ENCODE data around the gene CAPRIN1. TPM values are rescaled to one million over a fixed set of nuclear protein-coding genes. Genes with fewer than 3 reads are reported as not detected.
A peak's percentile ranks its signal among the peaks of the same experiment; 100 is the strongest.

The CAPRIN1 gene
- total and polyA plus RNA-seq, 10 of the 15 experiments (the other 5 are each of a cell fraction or from before 2014, with no cell fraction given), result 50.4 to 228 (median 191) TPM

DNA sequence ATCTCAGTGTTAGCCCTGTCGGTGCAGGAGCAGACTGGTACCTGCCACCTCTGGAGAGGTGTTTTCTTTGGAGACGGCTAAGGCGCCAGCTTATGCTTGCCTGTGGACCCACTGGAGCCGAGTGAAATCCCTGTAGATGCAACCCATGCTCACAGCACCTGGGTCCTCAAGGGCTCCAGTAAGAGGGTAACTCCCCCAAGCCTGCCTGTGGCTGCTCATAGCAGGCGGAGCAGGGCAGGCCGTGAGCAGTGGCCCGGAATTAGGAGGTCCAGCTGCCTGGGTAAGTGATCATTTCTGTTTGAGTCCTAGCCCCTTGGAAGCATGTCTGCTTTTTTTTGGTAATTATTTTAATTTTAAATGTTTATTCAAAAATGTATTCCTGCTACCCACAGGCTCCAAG is 97.7 kb downstream of the CAPRIN1 start (continued):
- TF ChIP-seq FOXM1 (IDR thresholded peaks at IDR 0.05; ENCODE audit: low read depth, low read length), result no peak
- TF ChIP-seq HDGF (IDR thresholded peaks at IDR 0.05), result no peak
- no peak for TF ChIP-seq TCF3 (IDR thresholded peaks at IDR 0.05; ENCODE audit: borderline replicate concordance, insufficient read depth, low read depth, low read length)
- no peak for TF ChIP-seq SP1 (IDR thresholded peaks at IDR 0.05; ENCODE audit: low read depth, low read length)

DNA sequence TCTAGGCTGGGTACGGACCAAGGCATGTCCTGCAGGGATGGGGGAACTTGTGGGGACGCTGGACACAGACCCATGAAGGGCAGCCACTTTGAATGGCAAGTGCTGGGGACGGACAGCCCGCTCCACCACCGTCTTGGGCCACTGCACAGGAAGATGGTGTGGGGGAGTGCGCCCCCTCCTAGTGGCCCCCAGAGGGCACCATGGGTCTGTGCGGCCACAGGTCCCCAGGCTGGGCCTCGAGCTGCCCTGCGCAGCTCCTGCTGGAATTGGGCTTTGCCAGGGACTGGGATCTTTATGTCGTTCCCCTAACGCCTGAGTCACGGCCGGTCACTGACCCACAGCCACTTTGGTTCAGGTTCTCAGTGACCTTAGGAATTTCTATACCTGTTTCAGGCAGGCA is 98.3 kb downstream of the CAPRIN1 start:
- no TSS peak for BruUV-seq (replicated peaks)
- H3K4me1 ChIP-seq (ENCODE audit: control insufficient read depth, insufficient read depth, low read length), result peaks cover 42% of the 10 kb centered on the region
- no peaks in the 10 kb centered on the region for H3K9me3 ChIP-seq (replicated peaks; ENCODE audit: control insufficient read depth, insufficient read depth, low read length)
- ChIA-PET POLR2A (no interaction called here), SMC1A (ENCODE audit: uncharacterized antibody, unreplicated experiment) (no interaction called here), RAD21 (ENCODE audit: unreplicated experiment) (interaction anchor here (1.2 kb wide), 1 partner anchor 208 kb away, joined by 3 read pairs; the partner anchor contains the start of gene ABTB2), CTCF (interaction anchor here (1.2 to 1.6 kb wide), 2 partner anchors 8 to 20 kb away, joined by 4 to 5 read pairs; no protein-coding TSS in a partner anchor)
- H3K79me2 ChIP-seq (ENCODE audit: control insufficient read depth, insufficient read depth, low read length), result no peaks in the 10 kb centered on the region; the same call in 1 of the 2 replicates
- H3K36me3 ChIP-seq (ENCODE audit: control insufficient read depth in 2 of 2, insufficient read depth in 2 of 2, low read length in 1 of 2), result peaks cover 25 to 32% of the 10 kb centered on the region in 2 experiments
- in situ Hi-C loops (cut with MboI), result loop anchor here (25.0 kb wide), 1 partner anchor 338 kb away; no protein-coding TSS in a partner anchor
- H3K4me2 ChIP-seq (ENCODE audit: control insufficient read depth, insufficient read depth), result no peak overlapping the region
- intact Hi-C loops (cut with micrococcal nuclease; ENCODE audit: unreplicated experiment), result loop anchor here (5.0 kb wide), 1 partner anchor 147 kb away; no protein-coding TSS in a partner anchor
- no peak overlapping the region for H2AFZ ChIP-seq (ENCODE audit: control insufficient read depth, low read depth, low read length)
- no peaks in the 10 kb centered on the region for H3K27me3 ChIP-seq (replicated peaks in 1 of 2; ENCODE audit: control insufficient read depth in 2 of 2, insufficient read depth in 2 of 2, low read length in 1 of 2)
- no peak for TF ChIP-seq TARDBP (IDR thresholded peaks at IDR 0.05; ENCODE audit: borderline replicate concordance)
- no peak for TF ChIP-seq ZNF24 (IDR thresholded peaks at IDR 0.05)
- no peak for TF ChIP-seq SUZ12 (IDR thresholded peaks at IDR 0.05; ENCODE audit: unreplicated experiment)
- TF ChIP-seq RAD21 (IDR thresholded peaks at IDR 0.05; ENCODE audit: insufficient read depth, low read depth, low read length), result 0 out of 2 replicates have a peak, but pooled peaks have one; percentile 24
- no peak for TF ChIP-seq IKZF2 (IDR thresholded peaks at IDR 0.05)
- no peak for TF ChIP-seq SP1 (IDR thresholded peaks at IDR 0.05; ENCODE audit: low read depth, low read length)
- TF ChIP-seq GATAD2B (conservative IDR thresholded peaks at IDR 0.05; ENCODE audit: low read depth), result no peak
- TF ChIP-seq CTCF (IDR thresholded peaks at IDR 0.05 in 2 of 3, conservative IDR thresholded peaks at IDR 0.05 in 1 of 3; ENCODE audit: control insufficient read depth in 2 of 3, extremely low read depth in 1 of 3, insufficient read depth in 1 of 3, low read depth in 3 of 3, low read length in 3 of 3), result peak in 2 of 3 experiments; percentile 25 to 27; a peak in 2 of 6 replicates
- no peak for TF ChIP-seq ZZZ3 (IDR thresholded peaks at IDR 0.05; ENCODE audit: control insufficient read depth, insufficient read length, low read depth)
- TF ChIP-seq MYB (IDR thresholded peaks at IDR 0.05; ENCODE audit: borderline replicate concordance, low read depth, low read length), result no peak
- ATAC-seq (no peak), FAIRE-seq (no peak), DNase-seq (ENCODE audit: low read depth, low spot score) (no peak)
- 82% methylated on average over 13 of the region's 13 CpGs for WGBS (ENCODE audit: insufficient coverage, insufficient replicate concordance, low lambda C conversion rate, missing lambda C conversion rate)
- no peaks in the 10 kb centered on the region for H4K20me1 ChIP-seq (ENCODE audit: control insufficient read depth, insufficient read depth)
- no peak overlapping the region for H3K27ac ChIP-seq (ENCODE audit: control insufficient read depth, insufficient read depth)
- no peak overlapping the region for H3K4me3 ChIP-seq
- no peak overlapping the region for H3K9ac ChIP-seq (ENCODE audit: control insufficient read depth, insufficient read depth, low read length)

Measured in GM12878 (cell line).